Nephron progenitor cell (in vitro differentiated cells): ENCODE data around the gene TMEM108.

Experiments used
- DNase-seq: peaks from one replicate; pipeline ENCODE4 v3.0.0; 2021
- H3K27ac Mint-ChIP-seq: 2 replicates; pipeline ENCODE4 v1.8.0; 2021; ENCODE audit warnings: mild to moderate bottlenecking, moderate library complexity, mixed read lengths
- H3K27me3 Mint-ChIP-seq: 2 replicates; pipeline ENCODE4 v1.8.0; 2021; ENCODE audit warnings: mild to moderate bottlenecking, low read depth, mixed read lengths; ENCODE audit not compliant: poor library complexity
- H3K36me3 Mint-ChIP-seq: 2 replicates; pipeline ENCODE4 v1.8.0; 2021; ENCODE audit warnings: low read depth, mixed read lengths
- H3K4me1 Mint-ChIP-seq: 2 replicates; pipeline ENCODE4 v1.8.0; 2021; ENCODE audit warnings: mixed read lengths
- H3K4me3 Mint-ChIP-seq: 2 replicates; pipeline ENCODE4 v1.8.0; 2021; ENCODE audit warnings: mild to moderate bottlenecking, moderate library complexity, mixed read lengths
- H3K9me3 Mint-ChIP-seq: 2 replicates; pipeline ENCODE4 v1.8.0; 2021; ENCODE audit warnings: mild to moderate bottlenecking, moderate library complexity, mixed read lengths
- CTCF ChIP-seq: fragments of 200-600 bp; sonication (generic); IDR thresholded peaks from 2 replicates; pipeline ENCODE4 v1.5.0; 2021; ENCODE audit warnings: antibody characterized with exemption

Gene TMEM108

GRCh38 chr3:133113927-133114597 lies 75.9 kb downstream of the TMEM108 start:
- no peak for DNase-seq
- H3K4me1 Mint-ChIP-seq = peaks cover 13% of the 10 kb centered on the region
- no peak for TF ChIP-seq CTCF
- H3K27ac Mint-ChIP-seq = no peak overlapping the region
- H3K4me3 Mint-ChIP-seq = no peak overlapping the region
- H3K9me3 Mint-ChIP-seq = no peaks in the 10 kb centered on the region
- no peaks in the 10 kb centered on the region for H3K36me3 Mint-ChIP-seq
- H3K27me3 Mint-ChIP-seq = no peaks in the 10 kb centered on the region

- Mint-ChIP-seq H3K27ac (no peak overlapping the region), H3K36me3 (no peaks in the 10 kb centered on the region), H3K4me3 (no peak overlapping the region), H3K27me3 (no peaks in the 10 kb centered on the region), H3K9me3 (no peaks in the 10 kb centered on the region), H3K4me1 (peaks cover 7% of the 10 kb centered on the region)
- DNase-seq = no peak
- TF ChIP-seq CTCF = no peak
Measured at GRCh38 chr3:133115176-133115575, 77.0 kb downstream of the TMEM108 start.

- no peaks in the 10 kb centered on the region for H3K27me3 Mint-ChIP-seq
- no peaks in the 10 kb centered on the region for H3K9me3 Mint-ChIP-seq
- H3K27ac Mint-ChIP-seq = no peak overlapping the region
- H3K4me1 Mint-ChIP-seq = no peaks in the 10 kb centered on the region
- no peaks in the 10 kb centered on the region for H3K36me3 Mint-ChIP-seq
- no peak overlapping the region for H3K4me3 Mint-ChIP-seq
- no peak for DNase-seq
- TF ChIP-seq CTCF = no peak
Measured at GRCh38 chr3:133117342-133117741, 79.2 kb downstream of the TMEM108 start.

GRCh38 chr3:133119176-133119575 lies 81.0 kb downstream of the TMEM108 start:
- Mint-ChIP-seq H3K4me3 (no peak overlapping the region), H3K36me3 (no peaks in the 10 kb centered on the region), H3K9me3 (no peaks in the 10 kb centered on the region), H3K4me1 (no peaks in the 10 kb centered on the region), H3K27me3 (no peaks in the 10 kb centered on the region), H3K27ac (no peak overlapping the region)
- DNase-seq = no peak
- no peak for TF ChIP-seq CTCF

GRCh38 chr3:133121450-133121849 lies 83.3 kb downstream of the TMEM108 start:
- Mint-ChIP-seq H3K4me1 (peaks cover 5% of the 10 kb centered on the region), H3K9me3 (no peaks in the 10 kb centered on the region), H3K27ac (peak overlapping the region; percentile 10), H3K36me3 (no peaks in the 10 kb centered on the region), H3K27me3 (no peaks in the 10 kb centered on the region), H3K4me3 (no peak overlapping the region)
- no peak for TF ChIP-seq CTCF
- DNase-seq = no peak

GRCh38 chr3:133123636-133124035 lies 85.4 kb downstream of the TMEM108 start:
- no peak for TF ChIP-seq CTCF
- H3K9me3 Mint-ChIP-seq = no peaks in the 10 kb centered on the region
- H3K4me1 Mint-ChIP-seq = peaks cover 5% of the 10 kb centered on the region
- no peak for DNase-seq
- H3K27ac Mint-ChIP-seq = no peak overlapping the region
- no peaks in the 10 kb centered on the region for H3K27me3 Mint-ChIP-seq
- no peaks in the 10 kb centered on the region for H3K36me3 Mint-ChIP-seq
- H3K4me3 Mint-ChIP-seq = no peak overlapping the region
